Stimulated activated CD4-positive, alpha-beta T cell treated with anti-CD3 and anti-CD28 coated beads, Interleukin-12 subunit alpha, Interleukin-12 subunit beta, amount 100 ng/mL, for 24 hours (primary cell): ENCODE data around the gene EIF3A.
"Not testable (repeated sequence)": the region's sequence is repeated elsewhere in the genome, so short reads cannot be mapped to it uniquely, and the experiment has no call there.

Experiments used
- DNase-seq, 2 experiments: peaks; one replicate each; pipeline ENCODE4 v3.0.0-alpha.2; 2020; ENCODE audit warnings: low read depth in 2 of 2

Gene EIF3A

GRCh38 chr10:119080521-119081259, at the start of gene EIF3A:
Gene EIF3A (minus strand): TSS chr10:119080817. CDS start chr10:119080676, 141 bp downstream.
- DNase-seq = peak; percentile 81 to 86

- no peak for DNase-seq
Measured at GRCh38 chr10:119129721-119130120, 49.1 kb upstream of the EIF3A start.

GRCh38 chr10:119125942-119126341, 45.3 kb upstream of the EIF3A start:
- DNase-seq = no peak

- DNase-seq = no peak
Measured at GRCh38 chr10:119120875-119121274, 40.3 kb upstream of the EIF3A start.

GRCh38 chr10:119120413-119120867, 39.8 kb upstream of the EIF3A start:
- no peak for DNase-seq

- DNase-seq = no peak
Measured at GRCh38 chr10:119119400-119119799, 38.8 kb upstream of the EIF3A start.

GRCh38 chr10:119118231-119118630, 37.6 kb upstream of the EIF3A start:
- no peak for DNase-seq

- DNase-seq = no peak
Measured at GRCh38 chr10:119116326-119116951, 35.8 kb upstream of the EIF3A start.

GRCh38 chr10:119115926-119116325, 35.3 kb upstream of the EIF3A start:
- no peak for DNase-seq

GRCh38 chr10:119113751-119114732, 33.4 kb upstream of the EIF3A start:
- DNase-seq = no peak

- no peak for DNase-seq
Measured at GRCh38 chr10:119112056-119112455, 31.4 kb upstream of the EIF3A start.

- not testable (repeated sequence) for DNase-seq
Measured at GRCh38 chr10:119107771-119108170, 27.2 kb upstream of the EIF3A start.

- not testable (repeated sequence) for DNase-seq
Measured at GRCh38 chr10:119107106-119107505, 26.5 kb upstream of the EIF3A start.

- not testable (repeated sequence) for DNase-seq
Measured at GRCh38 chr10:119105899-119106298, 25.3 kb upstream of the EIF3A start.

- no peak for DNase-seq
Measured at GRCh38 chr10:119105155-119105554, 24.5 kb upstream of the EIF3A start.

GRCh38 chr10:119104654-119105015, 24.0 kb upstream of the EIF3A start:
- no peak for DNase-seq

GRCh38 chr10:119103903-119104653, 23.5 kb upstream of the EIF3A start, which contains the start of gene DENND10:
Gene DENND10 (plus strand): TSS chr10:119104113. CDS start chr10:119104143, 30 bp downstream.
- DNase-seq = peak; percentile 62 to 65

- no peak for DNase-seq
Measured at GRCh38 chr10:119103241-119103902, 22.8 kb upstream of the EIF3A start.

GRCh38 chr10:119101366-119102098, 20.9 kb upstream of the EIF3A start:
- DNase-seq = no peak
